CD4-positive, alpha-beta T cell treated with Interferon alpha-2 for 1 hour (primary cell): ENCODE data around the gene UNC13D.
A peak's percentile ranks its signal among the peaks of the same experiment; 100 is the strongest.
"Not testable (repeated sequence)": the region's sequence is repeated elsewhere in the genome, so short reads cannot be mapped to it uniquely, and the experiment has no call there.

ENCODE experiments used
- DNase-seq, 2 donors: peaks; one replicate each; pipeline ENCODE4 v3.0.0-alpha.2; 2020 to 2022

The UNC13D gene

GRCh38 chr17:75843577-75844529 is at the start of gene UNC13D:
UNC13D (minus strand) TSS chr17:75844404; CDS start chr17:75844337, 67 bp downstream.
- peak; percentile 55 to 73 for DNase-seq

GRCh38 chr17:75893305-75894048 is 49.3 kb upstream of the UNC13D start:
- no peak for DNase-seq

GRCh38 chr17:75892556-75893224 is 48.5 kb upstream of the UNC13D start:
- DNase-seq = no peak

- DNase-seq = no peak
Measured at GRCh38 chr17:75891605-75892555, 47.7 kb upstream of the UNC13D start.

- no peak for DNase-seq
Measured at GRCh38 chr17:75891022-75891604, 46.9 kb upstream of the UNC13D start.

- DNase-seq = no peak
Measured at GRCh38 chr17:75889454-75889853, 45.2 kb upstream of the UNC13D start.

GRCh38 chr17:75888484-75888883 is 44.3 kb upstream of the UNC13D start:
- no peak for DNase-seq

- DNase-seq = not testable (repeated sequence)
Measured at GRCh38 chr17:75885860-75886259, 41.7 kb upstream of the UNC13D start.

GRCh38 chr17:75885431-75885830 is 41.2 kb upstream of the UNC13D start:
- no peak for DNase-seq

- DNase-seq = peak in 1 of 2 donors; percentile 38
Measured at GRCh38 chr17:75881678-75882454, 37.7 kb upstream of the UNC13D start.

- DNase-seq = no peak
Measured at GRCh38 chr17:75880266-75880665, 36.1 kb upstream of the UNC13D start.

GRCh38 chr17:75878174-75878998 is 34.2 kb upstream of the UNC13D start, which contains the start of gene TRIM47:
TRIM47 (minus strand) TSS chr17:75878581; CDS start chr17:75878548, 33 bp downstream.
- DNase-seq = peak in 1 of 2 donors; percentile 18

GRCh38 chr17:75877752-75878173 is 33.6 kb upstream of the UNC13D start:
- DNase-seq = peak; percentile 68 to 79

- peak in 1 of 2 donors; percentile 14 for DNase-seq
Measured at GRCh38 chr17:75876938-75877751, 32.9 kb upstream of the UNC13D start.

GRCh38 chr17:75876190-75876937 is 32.2 kb upstream of the UNC13D start:
- peak; percentile 71 to 83 for DNase-seq

GRCh38 chr17:75875940-75876189 is 31.7 kb upstream of the UNC13D start:
- DNase-seq = no peak

GRCh38 chr17:75875182-75875939 is 31.2 kb upstream of the UNC13D start:
- DNase-seq = no peak
